GM18517 (cell line): Measurements from ENCODE around the gene FCSK.
"Not testable (repeated sequence)": the region's sequence is repeated elsewhere in the genome, so short reads cannot be mapped to it uniquely, and the experiment has no call there.

ENCODE experiments used
- ATAC-seq: cut with Tn5 transposase; IDR thresholded peaks from one replicate; pipeline ENCODE4 v1.9.1; 2021; ENCODE audit warnings: mild to moderate bottlenecking, moderate library complexity; ENCODE audit not compliant: unreplicated experiment

FCSK gene

GRCh38 chr16:70430667-70431536, 23.5 kb upstream of the FCSK start:
- ATAC-seq: peak; percentile 53

GRCh38 chr16:70432356-70432722, 22.1 kb upstream of the FCSK start:
- ATAC-seq: no peak

GRCh38 chr16:70432723-70433457, 21.5 kb upstream of the FCSK start:
- ATAC-seq: no peak

DNA sequence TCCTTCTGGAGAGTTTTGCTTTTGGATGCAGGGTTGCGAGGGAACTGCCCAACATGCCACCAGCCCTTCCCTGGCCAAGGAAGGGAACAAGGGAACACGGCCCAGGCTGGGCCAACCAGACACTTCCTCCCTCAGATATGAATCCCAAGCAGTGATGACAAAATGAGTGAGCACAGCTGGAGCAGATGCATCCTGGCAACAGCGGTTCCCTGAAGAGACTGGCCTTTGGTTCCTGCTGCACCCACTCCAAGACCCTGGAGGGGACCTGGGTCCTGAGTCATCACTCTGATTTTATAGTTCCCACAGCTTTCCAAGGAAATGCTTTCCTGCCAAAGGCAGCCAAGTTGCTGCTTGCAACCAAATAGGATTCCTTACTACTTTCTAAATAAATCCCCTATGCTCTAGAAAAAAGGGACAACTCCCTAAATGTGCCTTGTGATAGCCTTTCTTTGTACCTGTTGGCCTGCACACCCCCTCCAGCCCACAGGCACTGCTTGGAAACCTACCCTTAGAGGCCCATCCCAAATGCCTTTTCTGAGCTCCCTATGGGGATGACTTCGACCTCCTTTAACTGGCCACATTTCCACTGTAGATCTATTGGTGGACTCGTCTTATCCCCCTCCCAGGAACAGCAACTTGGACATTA, 20.8 kb upstream of the FCSK start:
- no peak for ATAC-seq

- no peak for ATAC-seq
Measured at GRCh38 chr16:70434484-70435260, 19.7 kb upstream of the FCSK start.

- ATAC-seq: no peak
Measured at GRCh38 chr16:70437017-70437581, 17.3 kb upstream of the FCSK start.

DNA sequence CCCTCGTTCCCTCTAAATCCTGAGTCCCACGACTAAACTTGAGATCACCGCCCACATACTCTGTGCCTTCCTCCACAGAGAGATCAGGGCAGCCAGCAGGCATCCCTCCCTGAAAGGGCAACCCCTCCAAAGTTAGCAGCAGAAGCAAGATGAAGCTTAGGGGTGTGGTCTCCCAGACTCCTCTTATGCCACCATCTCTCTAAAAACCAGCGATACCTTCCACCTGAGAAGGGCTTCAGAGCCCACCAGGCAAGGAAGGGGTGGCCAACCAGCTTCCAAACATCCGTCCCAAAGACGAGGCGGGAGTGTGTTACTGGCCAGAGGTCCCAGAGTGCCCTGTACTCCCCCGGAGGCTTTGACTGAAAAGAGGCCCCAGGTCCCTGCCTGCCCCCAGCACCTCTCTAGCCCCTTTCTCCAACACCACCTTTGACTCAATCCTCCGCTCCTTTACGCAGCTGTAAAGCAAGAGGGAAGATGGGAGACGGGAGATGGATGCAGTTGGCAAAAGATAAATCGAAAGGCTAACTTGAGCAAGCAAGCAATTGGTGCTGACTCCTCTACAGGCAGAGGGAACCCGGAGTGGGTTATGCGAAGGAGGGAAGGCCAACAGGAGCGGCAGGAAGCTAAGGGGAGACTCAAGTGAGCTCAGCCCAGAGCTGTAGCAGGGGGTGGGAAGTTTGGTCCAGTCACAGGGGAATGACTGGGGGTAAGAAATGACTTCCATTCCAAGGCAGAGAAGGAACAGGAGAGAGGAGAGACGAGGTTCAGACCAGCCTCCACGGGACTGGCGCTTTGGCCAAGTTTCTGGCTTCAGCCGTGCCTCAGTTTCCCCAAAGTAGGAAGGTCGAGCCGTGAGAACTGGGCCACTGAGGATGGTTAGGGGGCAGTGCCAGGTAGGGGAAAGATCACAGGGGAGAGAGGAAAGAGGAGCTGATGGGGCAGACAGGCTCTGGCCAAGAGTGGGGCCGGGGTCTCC, 16.5 kb upstream of the FCSK start:
- no peak for ATAC-seq

- ATAC-seq: no peak
Measured at GRCh38 chr16:70438585-70438968, 15.8 kb upstream of the FCSK start.

GRCh38 chr16:70438969-70439862, 15.2 kb upstream of the FCSK start, which contains the start of gene ST3GAL2:
Gene ST3GAL2, minus strand, starts transcription at chr16:70439100. Its CDS starts 40,570 bp downstream, at chr16:70398530.
- peak; percentile 52 for ATAC-seq

- no peak for ATAC-seq
Measured at GRCh38 chr16:70440009-70440692, 14.2 kb upstream of the FCSK start.

DNA sequence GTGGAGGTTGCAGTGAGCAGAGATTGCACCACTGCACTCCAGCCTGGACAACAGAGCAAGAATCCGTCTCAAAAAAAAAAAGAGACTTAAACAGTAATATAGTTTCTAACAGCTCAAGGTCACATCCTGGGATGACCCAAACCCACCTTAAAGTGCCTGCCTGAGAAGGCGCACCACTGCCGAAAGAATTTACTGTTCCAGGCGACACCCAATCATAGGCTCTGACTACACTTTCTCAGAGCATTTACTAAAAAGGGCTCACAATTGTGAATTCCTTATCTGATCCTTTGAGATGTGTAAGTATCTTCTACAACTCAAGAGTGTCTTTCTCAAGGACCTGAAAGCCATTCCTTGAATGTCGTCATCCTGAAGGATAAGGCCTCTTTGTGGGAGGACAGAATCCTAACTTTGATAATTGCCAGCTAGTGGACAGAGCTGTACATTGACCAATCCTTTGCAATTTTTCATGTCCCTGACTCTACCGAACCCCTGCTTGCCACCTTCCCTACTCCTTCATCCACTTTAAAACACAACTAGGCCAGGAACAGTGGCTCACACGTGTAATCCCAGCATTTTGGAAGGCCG, 12.9 kb upstream of the FCSK start:
- no peak for ATAC-seq

DNA sequence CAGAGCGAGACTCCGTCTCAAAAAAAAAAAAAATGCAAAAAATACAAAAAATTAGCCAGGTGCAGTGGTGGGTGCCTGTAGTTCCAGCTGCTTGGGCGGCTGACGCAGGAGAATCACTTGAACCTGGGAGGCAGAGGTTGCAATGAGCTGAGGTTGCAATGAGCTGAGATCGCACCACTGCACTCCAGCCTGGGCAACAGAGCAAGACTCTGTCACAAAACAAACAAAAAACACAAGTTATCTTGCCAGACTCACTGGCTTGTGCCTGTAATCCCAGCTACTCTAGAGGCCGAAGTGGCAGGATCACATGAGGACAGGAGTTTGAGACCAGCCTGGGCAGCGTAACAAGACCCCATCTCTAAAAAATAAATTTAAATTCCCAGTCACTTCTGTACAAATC, 12.1 kb upstream of the FCSK start:
- no peak for ATAC-seq

DNA sequence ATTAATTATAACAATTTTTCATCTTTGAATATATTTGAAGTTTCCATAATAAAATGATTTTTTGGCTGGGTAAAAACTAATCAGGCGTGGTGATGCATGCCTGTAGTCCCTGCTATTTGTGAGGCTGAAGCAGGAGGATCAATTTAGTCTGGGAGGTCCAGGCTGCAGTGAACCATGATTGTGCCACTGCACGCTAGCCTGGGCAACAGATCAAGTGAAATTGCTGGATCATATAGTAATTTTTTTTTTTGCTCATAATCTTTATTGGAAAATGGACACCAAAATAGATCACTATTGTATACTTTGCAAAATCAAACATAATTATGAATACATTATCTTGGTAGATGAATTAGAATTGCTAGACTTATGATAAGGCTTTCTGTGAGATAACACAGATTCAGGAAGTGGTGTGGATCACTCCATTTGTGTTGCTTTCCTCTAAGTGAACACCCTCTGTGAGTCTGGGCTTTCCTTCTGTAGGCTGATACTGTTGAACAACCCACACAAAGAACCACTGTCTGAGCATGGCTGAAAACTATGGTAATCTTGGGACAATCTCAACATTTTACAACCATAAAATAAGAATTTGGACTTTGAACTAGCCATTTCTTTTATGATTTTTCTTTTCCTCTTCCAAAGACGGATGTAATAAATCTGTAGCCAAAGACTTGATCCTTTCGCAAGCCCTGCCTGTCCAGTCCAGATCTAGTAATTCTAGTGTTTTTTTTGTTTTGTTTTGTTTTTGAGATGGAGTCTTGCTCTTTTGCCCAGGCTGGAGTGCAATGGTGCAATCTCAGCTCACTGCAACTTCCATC, 9.9 kb upstream of the FCSK start:
- no peak for ATAC-seq

GRCh38 chr16:70448075-70448474, 6.3 kb upstream of the FCSK start:
- no peak for ATAC-seq

DNA sequence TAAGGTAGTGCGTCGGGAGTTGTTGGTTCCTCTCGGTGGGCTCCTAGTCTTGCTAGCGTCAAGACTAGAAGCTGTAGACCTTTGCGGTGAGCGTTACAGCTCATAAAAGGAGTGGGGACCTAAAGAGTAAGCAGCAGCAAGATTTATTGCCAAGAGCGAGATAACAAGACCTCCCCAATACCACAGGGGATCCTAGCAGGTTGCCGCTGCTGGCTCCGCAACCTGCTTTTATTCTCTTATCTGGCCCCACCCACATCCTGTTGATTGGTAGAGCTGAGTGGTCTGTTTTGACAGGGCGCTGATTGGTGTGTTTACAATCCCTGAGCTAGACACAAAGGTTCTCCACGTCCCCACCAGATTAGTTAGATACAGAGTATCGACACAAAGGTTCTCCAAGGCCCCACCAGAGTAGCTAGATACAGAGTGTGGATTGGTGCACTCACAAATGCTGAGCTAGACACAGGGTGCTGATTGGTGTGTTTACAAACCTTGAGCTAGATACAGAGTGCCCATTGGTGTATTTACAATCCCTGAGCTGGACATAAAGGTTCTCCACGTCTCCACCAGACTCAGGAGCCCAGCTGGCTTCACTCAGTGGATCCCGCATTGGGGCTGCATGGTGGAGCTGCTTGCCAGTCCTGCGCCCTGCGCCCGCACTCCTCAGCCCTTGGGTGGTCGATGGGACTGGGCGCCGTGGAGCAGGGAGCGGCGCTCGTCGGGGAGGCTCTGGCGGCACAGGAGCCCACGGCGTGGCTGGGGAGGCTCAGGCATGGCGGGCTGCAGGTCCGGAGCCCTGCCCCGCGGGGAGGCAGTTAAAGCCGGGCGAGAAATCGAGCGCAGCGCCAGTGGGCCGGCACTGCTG, 4.0 kb upstream of the FCSK start:
- ATAC-seq: not testable (repeated sequence)

GRCh38 chr16:70451004-70451340, 3.4 kb upstream of the FCSK start:
- not testable (repeated sequence) for ATAC-seq
